Tibial nerve (tissue), 4 donors: ENCODE measurements around the gene ZNF112. TPM values are rescaled to one million over a fixed set of nuclear protein-coding genes. Genes with fewer than 3 reads are reported as not detected.
"Not testable (repeated sequence)": the region's sequence is repeated elsewhere in the genome, so short reads cannot be mapped to it uniquely, and the experiment has no call there.

ENCODE experiments used
- DNase-seq, 2 donors: peaks; one replicate each; pipeline ENCODE4 v3.0.0-alpha.2; 2019; ENCODE audit warnings: low spot score in 2 of 2
- H3K27ac ChIP-seq, 4 donors: fragments of 200-600 bp; sonication (generic) in 3 of 4; one replicate each; pipeline ENCODE4 v1.5.1; 2017 to 2019; ENCODE audit warnings: mild to moderate bottlenecking in 1 of 4
- H3K27me3 ChIP-seq, 2 donors: fragments of 200-600 bp; sonication (generic) in 1 of 2; one replicate each; pipeline versions ENCODE4 v1.5.1 to v1.6.0; 2017 to 2019
- H3K36me3 ChIP-seq, 3 donors: fragments of 200-600 bp; sonication (generic); one replicate each; pipeline ENCODE4 v1.5.1; 2018 to 2019
- H3K4me1 ChIP-seq, 4 donors: fragments of 200-600 bp; sonication (generic) in 3 of 4; one replicate each; pipeline ENCODE4 v1.5.1; 2017 to 2019
- H3K4me3 ChIP-seq, 4 donors: fragments of 200-600 bp; sonication (generic) in 3 of 4; one replicate each; pipeline ENCODE4 v1.5.1; 2017 to 2019; ENCODE audit warnings: mild to moderate bottlenecking in 1 of 4, moderate library complexity in 1 of 4
- H3K9me3 ChIP-seq, 4 donors: fragments of 200-600 bp; sonication (generic) in 3 of 4; one replicate each; pipeline ENCODE4 v1.5.1; 2017 to 2019
- CTCF ChIP-seq, 5 experiments: fragments of 200-600 bp in 3 of 5; fragments of 450-650 bp in 2 of 5; sonication (generic) in 3 of 5; IDR thresholded peaks; one replicate each; pipeline ENCODE4 v1.5.1; 2016 to 2019; ENCODE audit warnings: antibody characterized with exemption in 5 of 5, mild to moderate bottlenecking in 3 of 5, moderate library complexity in 2 of 5
- EP300 ChIP-seq, 2 donors: sonication (generic); formaldehyde crosslinking; IDR thresholded peaks; one replicate each; pipeline ENCODE4 v1.6.1; 2017; ENCODE audit warnings: antibody characterized with exemption in 2 of 2, mild to moderate bottlenecking in 1 of 2
- POLR2A ChIP-seq, 2 donors: fragments of 450-650 bp; IDR thresholded peaks; one replicate each; pipeline ENCODE4 v1.6.1; 2017; ENCODE audit warnings: antibody characterized with exemption in 2 of 2, mild to moderate bottlenecking in 2 of 2, moderate library complexity in 2 of 2
- WGBS, 2 donors: methylation state at CpG; one replicate each; pipeline ENCODE4 v1.1.5; 2018; 5-methylcytosine and 5-hydroxymethylcytosine counted together
- total RNA-seq, 4 donors: library from RNA; depleted of rRNA; stranded (reverse); fragments of >200 nt; gene quantifications; one replicate each; pipeline ENCODE4 v1.1.0, GENCODE V29; 2016

ZNF112 gene
- 1 to 10 TPM; 5.0 to 5.9 (median 5.3) TPM for total RNA-seq

- Histone ChIP-seq H3K9me3 (peaks cover 0 to 28% (median 10%) of the 10 kb centered on the region in 4 donors), H3K27me3 (no peaks in the 10 kb centered on the region), H3K27ac (peak within 1 kb of the TSS in 3 of 4 donors; percentile 48 to 62 (median 52)), H3K4me1 (peaks cover 0 to 13% (median 3%) of the 10 kb centered on the region in 4 donors), H3K4me3 (peak within 1 kb of the TSS; percentile 34 to 55 (median 46)), H3K36me3 (peaks cover 0 to 17% (median 0%) of the 10 kb centered on the region in 3 donors)
- TF ChIP-seq EP300 (IDR thresholded peaks at IDR 0.05), result peak; percentile 75 to 78
- peak in 1 of 5 experiments; percentile 10 for TF ChIP-seq CTCF (IDR thresholded peaks at IDR 0.05)
- no peak for TF ChIP-seq POLR2A (IDR thresholded peaks at IDR 0.05)
- peak; percentile 54 to 82 for DNase-seq
- WGBS, 2 donors, result 1 to 3% methylated on average over 37 to 38 of the region's 38 CpGs
Observed at GRCh38 chr19:44356383-44357111, at the start of gene ZNF112. TSS of gene ZNF112 (minus strand) at chr19:44356680. CDS start at chr19:44340539, 16,141 bp downstream.

GRCh38 chr19:44401139-44402115, 44.9 kb upstream of the ZNF112 start, which contains the start of gene ZNF285:
TSS of gene ZNF285 (minus strand) at chr19:44401608. CDS start at chr19:44397213, 4,395 bp downstream.
- Histone ChIP-seq H3K27ac (peak within 1 kb of the TSS in 1 of 4 donors; percentile 38), H3K36me3 (peaks cover 0 to 14% (median 0%) of the 10 kb centered on the region in 3 donors), H3K27me3 (no peaks in the 10 kb centered on the region), H3K4me3 (peak within 1 kb of the TSS; percentile 14 to 51 (median 42)), H3K4me1 (no peaks in the 10 kb centered on the region), H3K9me3 (peaks cover 0 to 80% (median 5%) of the 10 kb centered on the region in 4 donors)
- TF ChIP-seq CTCF (IDR thresholded peaks at IDR 0.05), result no peak
- TF ChIP-seq EP300 (IDR thresholded peaks at IDR 0.05), result peak in 1 of 2 donors; percentile 37
- peak; percentile 67 to 80 for DNase-seq
- WGBS, 2 donors, result 8% methylated on average over 43 of the region's 43 CpGs

GRCh38 chr19:44389268-44389667, 32.8 kb upstream of the ZNF112 start:
- not testable (repeated sequence) for H3K27me3 ChIP-seq, H3K4me1 ChIP-seq, DNase-seq, H3K4me3 ChIP-seq, H3K27ac ChIP-seq
- 92 to 94% methylated on average over 4 of the region's 4 CpGs for WGBS, 2 donors
- Histone ChIP-seq H3K36me3 (peaks cover 0 to 80% (median 4%) of the 10 kb centered on the region in 3 donors), H3K9me3 (peaks cover 0 to 80% (median 9%) of the 10 kb centered on the region in 4 donors)

GRCh38 chr19:44374789-44375188, 18.3 kb upstream of the ZNF112 start:
- TF ChIP-seq CTCF (IDR thresholded peaks at IDR 0.05) (no peak), POLR2A (IDR thresholded peaks at IDR 0.05) (no peak), EP300 (IDR thresholded peaks at IDR 0.05) (no peak)
- WGBS, 2 donors, result 54 to 56% methylated on average over 2 of the region's 2 CpGs
- Histone ChIP-seq H3K36me3 (no peaks in the 10 kb centered on the region), H3K27me3 (no peaks in the 10 kb centered on the region), H3K27ac (no peak overlapping the region), H3K4me1 (no peaks in the 10 kb centered on the region), H3K4me3 (no peak overlapping the region), H3K9me3 (peaks cover 0 to 54% (median 2%) of the 10 kb centered on the region in 4 donors)
- DNase-seq, result no peak

GRCh38 chr19:44371815-44372480, 15.5 kb upstream of the ZNF112 start:
- Histone ChIP-seq H3K9me3 (peaks cover 0 to 40% (median 2%) of the 10 kb centered on the region in 4 donors), H3K27me3 (no peaks in the 10 kb centered on the region), H3K4me3 (no peak overlapping the region), H3K36me3 (no peaks in the 10 kb centered on the region), H3K4me1 (no peaks in the 10 kb centered on the region), H3K27ac (no peak overlapping the region)
- no peak for TF ChIP-seq CTCF (IDR thresholded peaks at IDR 0.05)
- TF ChIP-seq POLR2A (IDR thresholded peaks at IDR 0.05), result no peak
- TF ChIP-seq EP300 (IDR thresholded peaks at IDR 0.05), result no peak
- no peak for DNase-seq
- 63 to 72% methylated on average over 20 of the region's 20 CpGs for WGBS, 2 donors
